Prostate gland (tissue), 2 donors: ENCODE data around the gene ICA1.

Source experiments
- POLR2A ChIP-seq: fragments of 450-650 bp; IDR thresholded peaks from one replicate; pipeline ENCODE4 v1.6.1; 2016; ENCODE audit warnings: antibody characterized with exemption, mild to moderate bottlenecking
- POLR2AphosphoS5 ChIP-seq: sonication (generic); formaldehyde crosslinking; IDR thresholded peaks from one replicate; pipeline ENCODE4 v1.6.1; 2017; ENCODE audit warnings: antibody characterized with exemption
- TF ChIP-seq, protein P1 (sequence below), 4 experiments: fragments of 200-600 bp in 2 of 4; fragments of 450-650 bp in 2 of 4; sonication (generic) in 2 of 4; IDR thresholded peaks; 1 replicate in 3 of 4; 2 replicates in 1 of 4; pipeline ENCODE4 v1.5.1; 2016 to 2019; ENCODE audit warnings: antibody characterized with exemption in 4 of 4, mild to moderate bottlenecking in 2 of 4, moderate library complexity in 2 of 4

DNA sequence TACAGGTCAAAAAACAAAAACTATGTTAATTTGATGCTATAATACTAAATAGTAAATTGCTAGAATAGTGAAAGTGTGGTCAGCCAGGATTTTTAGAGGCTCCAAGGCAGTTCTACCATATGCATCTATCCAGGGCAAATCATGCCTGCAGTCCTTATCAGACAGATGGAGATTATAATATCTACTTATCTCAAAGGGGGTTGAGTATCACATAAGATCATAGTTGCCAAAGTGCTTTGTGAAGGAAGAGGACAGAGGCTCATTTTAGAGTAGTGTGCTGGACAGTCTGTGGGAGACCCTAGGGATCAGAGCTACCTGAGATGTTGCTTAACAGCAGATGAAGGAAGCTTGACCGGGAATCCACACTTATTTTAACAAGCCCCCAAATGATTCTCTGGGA is 3.2 kb downstream of the ICA1 start:
- TF ChIP-seq, protein P1, sequence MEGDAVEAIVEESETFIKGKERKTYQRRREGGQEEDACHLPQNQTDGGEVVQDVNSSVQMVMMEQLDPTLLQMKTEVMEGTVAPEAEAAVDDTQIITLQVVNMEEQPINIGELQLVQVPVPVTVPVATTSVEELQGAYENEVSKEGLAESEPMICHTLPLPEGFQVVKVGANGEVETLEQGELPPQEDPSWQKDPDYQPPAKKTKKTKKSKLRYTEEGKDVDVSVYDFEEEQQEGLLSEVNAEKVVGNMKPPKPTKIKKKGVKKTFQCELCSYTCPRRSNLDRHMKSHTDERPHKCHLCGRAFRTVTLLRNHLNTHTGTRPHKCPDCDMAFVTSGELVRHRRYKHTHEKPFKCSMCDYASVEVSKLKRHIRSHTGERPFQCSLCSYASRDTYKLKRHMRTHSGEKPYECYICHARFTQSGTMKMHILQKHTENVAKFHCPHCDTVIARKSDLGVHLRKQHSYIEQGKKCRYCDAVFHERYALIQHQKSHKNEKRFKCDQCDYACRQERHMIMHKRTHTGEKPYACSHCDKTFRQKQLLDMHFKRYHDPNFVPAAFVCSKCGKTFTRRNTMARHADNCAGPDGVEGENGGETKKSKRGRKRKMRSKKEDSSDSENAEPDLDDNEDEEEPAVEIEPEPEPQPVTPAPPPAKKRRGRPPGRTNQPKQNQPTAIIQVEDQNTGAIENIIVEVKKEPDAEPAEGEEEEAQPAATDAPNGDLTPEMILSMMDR (IDR thresholded peaks at IDR 0.05): no peak
- TF ChIP-seq POLR2AphosphoS5 (no peak), POLR2A (no peak)
